ENCODE data around the gene CLCN4.

DNA sequence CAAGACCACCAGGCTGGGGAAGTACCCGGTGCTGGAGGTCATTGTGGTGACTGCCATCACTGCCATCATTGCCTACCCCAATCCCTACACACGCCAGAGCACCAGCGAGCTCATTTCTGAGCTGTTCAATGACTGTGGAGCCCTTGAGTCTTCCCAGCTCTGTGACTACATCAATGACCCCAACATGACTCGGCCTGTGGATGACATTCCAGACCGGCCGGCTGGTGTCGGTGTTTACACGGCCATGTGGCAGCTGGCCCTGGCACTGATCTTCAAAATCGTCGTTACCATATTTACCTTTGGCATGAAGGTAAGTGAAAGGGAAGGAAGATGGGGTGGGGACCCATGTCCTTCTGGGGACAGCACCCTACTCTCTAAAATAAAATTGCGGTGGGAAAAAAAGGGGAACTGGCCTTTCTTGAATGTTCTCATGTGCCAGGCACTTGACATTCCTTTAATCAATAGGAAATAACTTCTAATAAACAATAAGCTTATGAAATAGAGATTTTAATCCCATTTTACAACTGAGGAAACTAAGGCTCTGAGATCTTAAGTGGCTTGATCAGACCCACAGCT lies 51.6 kb downstream of the CLCN4 start:
- TF ChIP-seq, protein P1, sequence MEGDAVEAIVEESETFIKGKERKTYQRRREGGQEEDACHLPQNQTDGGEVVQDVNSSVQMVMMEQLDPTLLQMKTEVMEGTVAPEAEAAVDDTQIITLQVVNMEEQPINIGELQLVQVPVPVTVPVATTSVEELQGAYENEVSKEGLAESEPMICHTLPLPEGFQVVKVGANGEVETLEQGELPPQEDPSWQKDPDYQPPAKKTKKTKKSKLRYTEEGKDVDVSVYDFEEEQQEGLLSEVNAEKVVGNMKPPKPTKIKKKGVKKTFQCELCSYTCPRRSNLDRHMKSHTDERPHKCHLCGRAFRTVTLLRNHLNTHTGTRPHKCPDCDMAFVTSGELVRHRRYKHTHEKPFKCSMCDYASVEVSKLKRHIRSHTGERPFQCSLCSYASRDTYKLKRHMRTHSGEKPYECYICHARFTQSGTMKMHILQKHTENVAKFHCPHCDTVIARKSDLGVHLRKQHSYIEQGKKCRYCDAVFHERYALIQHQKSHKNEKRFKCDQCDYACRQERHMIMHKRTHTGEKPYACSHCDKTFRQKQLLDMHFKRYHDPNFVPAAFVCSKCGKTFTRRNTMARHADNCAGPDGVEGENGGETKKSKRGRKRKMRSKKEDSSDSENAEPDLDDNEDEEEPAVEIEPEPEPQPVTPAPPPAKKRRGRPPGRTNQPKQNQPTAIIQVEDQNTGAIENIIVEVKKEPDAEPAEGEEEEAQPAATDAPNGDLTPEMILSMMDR (IDR thresholded peaks at IDR 0.05) = no peak
- TF ChIP-seq ZFX (IDR thresholded peaks at IDR 0.05; ENCODE audit: borderline replicate concordance) = no peak

Measured in 22Rv1 (cell line).